K562 (cell line): ENCODE data around the gene ZNF750.

Experiments used
- JUN ChIP-seq, 2 experiments: sonication (generic) in 1 of 2; formaldehyde crosslinking in 1 of 2; IDR thresholded peaks; 2 replicates each; pipeline versions ENCODE4 v1.6.1 to v1.8.0; 2012 to 2022; ENCODE audit warnings: borderline replicate concordance in 2 of 2, mild to moderate bottlenecking in 2 of 2, improper control_type of control experiment in 1 of 2, low read depth in 1 of 2, low read length in 1 of 2, missing genetic modification reagents in 1 of 2
- LEF1 ChIP-seq: fragments of 450-650 bp; IDR thresholded peaks from 2 replicates; pipeline ENCODE4 v1.6.1; 2016; ENCODE audit warnings: mild to moderate bottlenecking
- NBN ChIP-seq: fragments of 450-650 bp; IDR thresholded peaks from 2 replicates; pipeline ENCODE4 v1.6.1; 2016; ENCODE audit warnings: low read depth, mild to moderate bottlenecking
- NR1H2 ChIP-seq: sonication (generic); formaldehyde crosslinking; IDR thresholded peaks from 2 replicates; pipeline ENCODE4 v1.4.0; 2020; ENCODE audit warnings: mild to moderate bottlenecking, missing genetic modification reagents
- POLR2A ChIP-seq: fragments of 450-650 bp; conservative IDR thresholded peaks from 2 replicates; pipeline ENCODE4 v1.6.1; 2016
- ZFP36 ChIP-seq: fragments of 150-350 bp; IDR thresholded peaks from 2 replicates; pipeline ENCODE4 v1.6.1; 2018; ENCODE audit warnings: low read length, low read depth; ENCODE audit not compliant: partially characterized antibody
- ZNF3 ChIP-seq: fragments of 250-450 bp; sonication (Bioruptor Pico); IDR thresholded peaks from 2 replicates; pipeline ENCODE4 v1.5.0; 2021; ENCODE audit warnings: mild to moderate bottlenecking, moderate library complexity
- TF ChIP-seq, protein P1 (sequence below): sonication (generic); formaldehyde crosslinking; IDR thresholded peaks from 2 replicates; pipeline ENCODE4 v1.8.1; 2022; ENCODE audit warnings: missing genetic modification reagents
- TF ChIP-seq, protein P2 (sequence below): fragments of 450-650 bp; formaldehyde crosslinking; IDR thresholded peaks from 2 replicates; pipeline ENCODE4 v1.4.0; 2022; ENCODE audit warnings: missing genetic modification characterization

DNA sequence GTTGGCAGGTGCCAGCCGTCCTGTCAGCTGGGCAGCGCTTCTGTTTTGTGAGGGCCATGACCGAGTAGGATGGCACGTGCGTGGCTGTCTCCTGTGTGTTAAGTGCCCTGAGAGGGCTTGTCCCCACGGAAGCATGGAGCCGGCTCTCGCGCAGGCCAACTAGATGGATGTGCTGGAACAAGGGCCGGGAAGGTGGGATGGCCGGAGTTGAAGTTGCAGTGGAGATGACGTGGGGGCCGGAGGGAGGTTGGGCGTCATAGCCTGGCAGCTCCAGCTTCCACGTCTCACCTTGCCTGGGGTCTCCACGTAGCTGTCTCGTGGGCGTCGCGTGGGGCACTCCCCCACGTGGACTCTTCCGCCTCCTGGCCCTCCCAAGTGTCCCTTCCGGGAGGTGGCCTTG is 60.3 kb downstream of the ZNF750 start:
- TF ChIP-seq, protein P1, sequence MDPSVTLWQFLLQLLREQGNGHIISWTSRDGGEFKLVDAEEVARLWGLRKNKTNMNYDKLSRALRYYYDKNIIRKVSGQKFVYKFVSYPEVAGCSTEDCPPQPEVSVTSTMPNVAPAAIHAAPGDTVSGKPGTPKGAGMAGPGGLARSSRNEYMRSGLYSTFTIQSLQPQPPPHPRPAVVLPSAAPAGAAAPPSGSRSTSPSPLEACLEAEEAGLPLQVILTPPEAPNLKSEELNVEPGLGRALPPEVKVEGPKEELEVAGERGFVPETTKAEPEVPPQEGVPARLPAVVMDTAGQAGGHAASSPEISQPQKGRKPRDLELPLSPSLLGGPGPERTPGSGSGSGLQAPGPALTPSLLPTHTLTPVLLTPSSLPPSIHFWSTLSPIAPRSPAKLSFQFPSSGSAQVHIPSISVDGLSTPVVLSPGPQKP (CRISPR knock-in tag): no peak
- TF ChIP-seq NR1H2 (CRISPR knock-in tag): no peak
- no peak for TF ChIP-seq LEF1
- no peak for TF ChIP-seq POLR2A
- TF ChIP-seq, protein P2, sequence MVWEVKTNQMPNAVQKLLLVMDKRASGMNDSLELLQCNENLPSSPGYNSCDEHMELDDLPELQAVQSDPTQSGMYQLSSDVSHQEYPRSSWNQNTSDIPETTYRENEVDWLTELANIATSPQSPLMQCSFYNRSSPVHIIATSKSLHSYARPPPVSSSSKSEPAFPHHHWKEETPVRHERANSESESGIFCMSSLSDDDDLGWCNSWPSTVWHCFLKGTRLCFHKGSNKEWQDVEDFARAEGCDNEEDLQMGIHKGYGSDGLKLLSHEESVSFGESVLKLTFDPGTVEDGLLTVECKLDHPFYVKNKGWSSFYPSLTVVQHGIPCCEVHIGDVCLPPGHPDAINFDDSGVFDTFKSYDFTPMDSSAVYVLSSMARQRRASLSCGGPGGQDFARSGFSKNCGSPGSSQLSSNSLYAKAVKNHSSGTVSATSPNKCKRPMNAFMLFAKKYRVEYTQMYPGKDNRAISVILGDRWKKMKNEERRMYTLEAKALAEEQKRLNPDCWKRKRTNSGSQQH (CRISPR knock-in tag): no peak
- TF ChIP-seq NBN: no peak
- no peak for TF ChIP-seq ZFP36
- no peak for TF ChIP-seq JUN (IDR thresholded peaks at IDR 0.05; ENCODE audit: borderline replicate concordance, low read depth, low read length)
- TF ChIP-seq JUN (CRISPR knock-in tag; IDR thresholded peaks at IDR 0.05; ENCODE audit: borderline replicate concordance): no peak
- TF ChIP-seq ZNF3 (CRISPR knock-in tag): no peak
